Mucosa of rectum (tissue), 2 donors: ENCODE measurements around the gene MYMK.

Experiments
- H3K27ac ChIP-seq, 2 donors: one replicate each; pipeline ENCODE4 v1.7.0; 2013; ENCODE audit warnings: inconsistent platforms in 2 of 2, low read depth in 2 of 2, low read length in 2 of 2
- H3K27me3 ChIP-seq, 2 donors: one replicate each; pipeline ENCODE4 v1.7.0; 2013; ENCODE audit warnings: low read length in 2 of 2; ENCODE audit not compliant: control insufficient read depth in 2 of 2, insufficient read depth in 2 of 2
- H3K36me3 ChIP-seq, 2 donors: one replicate each; pipeline ENCODE4 v1.7.0; 2013; ENCODE audit warnings: low read length in 2 of 2; ENCODE audit not compliant: control insufficient read depth in 2 of 2, insufficient read depth in 2 of 2
- H3K4me1 ChIP-seq, 2 donors: one replicate each; pipeline ENCODE4 v1.7.0; 2013; ENCODE audit warnings: low read length in 2 of 2, mild to moderate bottlenecking in 1 of 2; ENCODE audit not compliant: control insufficient read depth in 2 of 2, insufficient read depth in 2 of 2
- H3K4me3 ChIP-seq, 2 donors: one replicate each; pipeline ENCODE4 v1.7.0; 2013; ENCODE audit warnings: low read length in 2 of 2
- H3K9ac ChIP-seq, 2 donors: one replicate each; pipeline ENCODE4 v1.7.0; 2013; ENCODE audit warnings: low read length in 2 of 2, low read depth in 1 of 2, mild to moderate bottlenecking in 1 of 2
- H3K9me3 ChIP-seq, 2 donors: one replicate each; pipeline ENCODE4 v1.7.0; 2013; ENCODE audit warnings: low read length in 2 of 2; ENCODE audit not compliant: control insufficient read depth in 2 of 2
- donor health status: healthy.
- donor health status: Normal muscosa, but diverticular disease.

The MYMK gene

GRCh38 chr9:133485531-133486260 is 39.1 kb downstream of the MYMK start:
- Histone ChIP-seq H3K4me3 (peak overlapping the region in 1 of 2 donors; percentile 26), H3K9me3 (no peaks in the 10 kb centered on the region), H3K27me3 (peaks cover 0 to 9% of the 10 kb centered on the region in 2 donors), H3K4me1 (peaks cover 3 to 4% of the 10 kb centered on the region in 2 donors), H3K27ac (no peak overlapping the region), H3K36me3 (no peaks in the 10 kb centered on the region), H3K9ac (no peak overlapping the region)

GRCh38 chr9:133484671-133485437 is 39.9 kb downstream of the MYMK start:
- no peak overlapping the region for H3K27ac ChIP-seq

DNA sequence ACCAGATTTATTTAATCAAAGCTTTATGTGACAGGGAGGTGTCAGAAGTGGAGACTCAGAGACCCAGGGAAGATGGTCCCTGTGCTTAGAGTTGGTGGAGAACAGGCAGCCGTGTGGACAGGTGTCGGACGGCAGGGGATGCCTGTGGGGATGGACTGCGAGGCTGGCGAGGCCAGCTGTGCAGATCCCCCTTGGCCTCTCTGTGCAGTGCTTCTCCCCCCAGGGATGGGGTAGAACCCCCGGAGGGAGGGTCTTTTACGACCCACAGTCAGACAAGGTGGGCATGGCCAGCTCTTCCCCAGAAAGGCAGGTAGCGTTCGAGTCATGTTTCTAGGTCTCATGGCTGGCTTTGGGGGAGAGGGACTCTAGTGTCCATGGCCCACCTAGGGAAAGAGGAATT is 41.1 kb downstream of the MYMK start:
- no peak overlapping the region for H3K27ac ChIP-seq
- peaks cover 10 to 12% of the 10 kb centered on the region in 2 donors for H3K4me1 ChIP-seq
- no peak overlapping the region for H3K9ac ChIP-seq
- H3K9me3 ChIP-seq: no peaks in the 10 kb centered on the region
- peaks cover 4 to 9% of the 10 kb centered on the region in 2 donors for H3K27me3 ChIP-seq
- H3K36me3 ChIP-seq: no peaks in the 10 kb centered on the region
- no peak overlapping the region for H3K4me3 ChIP-seq

More at GRCh38 chr9:133484671-133485437, 39.9 kb downstream of the MYMK start:
- peaks cover 1 to 9% of the 10 kb centered on the region in 2 donors for H3K27me3 ChIP-seq
- no peak overlapping the region for H3K9ac ChIP-seq
- H3K9me3 ChIP-seq: no peaks in the 10 kb centered on the region
- H3K36me3 ChIP-seq: no peaks in the 10 kb centered on the region
- peaks cover 3 to 4% of the 10 kb centered on the region in 2 donors for H3K4me1 ChIP-seq
- H3K4me3 ChIP-seq: no peak overlapping the region

- H3K36me3 ChIP-seq: no peaks in the 10 kb centered on the region
- H3K9ac ChIP-seq: peak within 1 kb of the TSS; percentile 41 to 48
- H3K4me3 ChIP-seq: peak within 1 kb of the TSS; percentile 60 to 65
- H3K27ac ChIP-seq: peak within 1 kb of the TSS in 1 of 2 donors; percentile 43
- peaks cover 7 to 11% of the 10 kb centered on the region in 2 donors for H3K4me1 ChIP-seq
- no peaks in the 10 kb centered on the region for H3K9me3 ChIP-seq
- H3K27me3 ChIP-seq: peaks cover 3 to 4% of the 10 kb centered on the region in 2 donors
These were observed 45.7 kb downstream of the MYMK start, which contains the start of gene SLC2A6 for GRCh38 chr9:133478851-133479711. Gene SLC2A6 (minus strand): TSS chr9:133479099. CDS start chr9:133479059, 40 bp downstream.

DNA sequence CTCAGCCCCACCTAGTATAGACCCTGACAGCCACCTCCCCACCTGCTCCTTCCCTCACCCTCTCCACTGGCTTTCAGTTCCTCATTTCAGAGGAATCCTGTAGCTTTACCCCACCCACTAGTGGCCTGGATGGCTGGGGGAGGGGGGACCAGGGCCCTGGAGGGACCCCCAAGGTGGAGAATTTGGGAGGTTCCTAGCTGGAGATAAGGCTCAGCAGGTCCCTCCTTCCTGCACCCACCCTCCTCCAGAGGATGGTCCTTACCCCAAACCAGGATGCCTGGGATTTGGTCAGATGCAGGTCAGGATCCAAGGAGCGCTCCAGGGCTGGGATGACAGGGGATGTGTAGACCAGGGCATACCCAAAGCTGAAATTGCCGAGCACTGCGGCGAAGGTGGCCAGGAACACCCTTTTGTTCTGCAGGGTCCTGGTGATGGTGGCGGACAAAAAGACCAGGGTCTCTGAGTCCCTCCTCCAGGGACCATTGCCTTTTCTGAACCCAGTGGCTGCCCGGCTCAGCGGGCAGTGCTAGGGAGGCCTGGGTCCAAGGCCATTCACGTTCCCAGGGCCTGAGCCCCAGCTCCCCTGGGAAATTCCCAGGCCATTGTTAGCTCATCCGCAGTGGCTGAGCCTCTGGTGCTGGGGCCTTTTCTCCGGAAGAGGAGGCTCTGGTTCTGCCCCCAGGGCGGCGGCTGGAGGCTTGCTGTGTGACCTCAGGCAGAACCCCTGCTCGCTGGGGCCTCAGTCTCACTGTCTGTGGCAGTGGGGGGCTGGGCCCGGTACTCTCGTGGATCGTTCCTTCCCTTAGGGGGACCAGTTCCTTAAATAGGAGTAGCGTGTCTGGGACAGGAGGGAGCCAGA is 46.5 kb downstream of the MYMK start:
- peak overlapping the region in 1 of 2 donors; percentile 48 for H3K9ac ChIP-seq
- peaks cover 7 to 11% of the 10 kb centered on the region in 2 donors for H3K4me1 ChIP-seq
- H3K9me3 ChIP-seq: no peaks in the 10 kb centered on the region
- no peaks in the 10 kb centered on the region for H3K36me3 ChIP-seq
- H3K4me3 ChIP-seq: peak overlapping the region; percentile 54 to 60
- peaks cover 0 to 4% of the 10 kb centered on the region in 2 donors for H3K27me3 ChIP-seq
- H3K27ac ChIP-seq: peak overlapping the region in 1 of 2 donors; percentile 16

- Histone ChIP-seq H3K36me3 (no peaks in the 10 kb centered on the region), H3K27me3 (peaks cover 0 to 4% of the 10 kb centered on the region in 2 donors), H3K9me3 (no peaks in the 10 kb centered on the region), H3K27ac (no peak overlapping the region), H3K4me1 (peaks cover 7 to 11% of the 10 kb centered on the region in 2 donors), H3K9ac (no peak overlapping the region), H3K4me3 (no peak overlapping the region)
These were observed 47.3 kb downstream of the MYMK start for GRCh38 chr9:133477461-133477860.

GRCh38 chr9:133476941-133477340 is 47.8 kb downstream of the MYMK start:
- H3K9me3 ChIP-seq: no peaks in the 10 kb centered on the region
- no peak overlapping the region for H3K4me3 ChIP-seq
- no peak overlapping the region for H3K9ac ChIP-seq
- peaks cover 7 to 11% of the 10 kb centered on the region in 2 donors for H3K4me1 ChIP-seq
- no peak overlapping the region for H3K27ac ChIP-seq
- no peaks in the 10 kb centered on the region for H3K36me3 ChIP-seq
- peaks cover 0 to 4% of the 10 kb centered on the region in 2 donors for H3K27me3 ChIP-seq

- Histone ChIP-seq H3K36me3 (no peaks in the 10 kb centered on the region), H3K4me1 (peaks cover 12 to 14% of the 10 kb centered on the region in 2 donors), H3K9me3 (no peaks in the 10 kb centered on the region), H3K27me3 (peaks cover 0 to 4% of the 10 kb centered on the region in 2 donors), H3K4me3 (no peak overlapping the region), H3K27ac (no peak overlapping the region), H3K9ac (no peak overlapping the region)
These were observed 48.5 kb downstream of the MYMK start for GRCh38 chr9:133476036-133476931.
